Measurements from ENCODE around the gene POU5F2.

Gene POU5F2

GRCh38 chr5:93716453-93716852, 24.9 kb downstream of the POU5F2 start:
- no peak overlapping the region for H3K4me3 ChIP-seq (ENCODE audit: low read depth, low read length)
- no peaks in the 10 kb centered on the region for H3K4me1 ChIP-seq (ENCODE audit: control insufficient read depth, insufficient read depth, low read length)
- no peak overlapping the region for H3K9ac ChIP-seq (ENCODE audit: low read depth, low read length)
- H3K27me3 ChIP-seq (ENCODE audit: control insufficient read depth, insufficient read depth, low read length): no peaks in the 10 kb centered on the region
- H3K36me3 ChIP-seq (ENCODE audit: control insufficient read depth, insufficient read depth, low read length): no peaks in the 10 kb centered on the region
- H3K27ac ChIP-seq (ENCODE audit: low read depth, low read length): no peak overlapping the region
- no peaks in the 10 kb centered on the region for H3K9me3 ChIP-seq (ENCODE audit: control insufficient read depth, insufficient read depth, low read length)

GRCh38 chr5:93715761-93716160, 25.6 kb downstream of the POU5F2 start:
- Histone ChIP-seq H3K4me1 (ENCODE audit: control insufficient read depth, insufficient read depth, low read length) (no peaks in the 10 kb centered on the region), H3K9ac (ENCODE audit: low read depth, low read length) (no peak overlapping the region), H3K27me3 (ENCODE audit: control insufficient read depth, insufficient read depth, low read length) (no peaks in the 10 kb centered on the region), H3K36me3 (ENCODE audit: control insufficient read depth, insufficient read depth, low read length) (no peaks in the 10 kb centered on the region), H3K9me3 (ENCODE audit: control insufficient read depth, insufficient read depth, low read length) (no peaks in the 10 kb centered on the region), H3K27ac (ENCODE audit: low read depth, low read length) (no peak overlapping the region), H3K4me3 (ENCODE audit: low read depth, low read length) (no peak overlapping the region)

GRCh38 chr5:93715327-93715726, 26.1 kb downstream of the POU5F2 start:
- no peak overlapping the region for H3K4me3 ChIP-seq (ENCODE audit: low read depth, low read length)
- H3K9me3 ChIP-seq (ENCODE audit: control insufficient read depth, insufficient read depth, low read length): no peaks in the 10 kb centered on the region
- no peak overlapping the region for H3K9ac ChIP-seq (ENCODE audit: low read depth, low read length)
- H3K4me1 ChIP-seq (ENCODE audit: control insufficient read depth, insufficient read depth, low read length): no peaks in the 10 kb centered on the region
- H3K36me3 ChIP-seq (ENCODE audit: control insufficient read depth, insufficient read depth, low read length): no peaks in the 10 kb centered on the region
- H3K27ac ChIP-seq (ENCODE audit: low read depth, low read length): no peak overlapping the region
- no peaks in the 10 kb centered on the region for H3K27me3 ChIP-seq (ENCODE audit: control insufficient read depth, insufficient read depth, low read length)

- no peak overlapping the region for H3K27ac ChIP-seq (ENCODE audit: low read depth, low read length)
- no peaks in the 10 kb centered on the region for H3K9me3 ChIP-seq (ENCODE audit: control insufficient read depth, insufficient read depth, low read length)
- H3K36me3 ChIP-seq (ENCODE audit: control insufficient read depth, insufficient read depth, low read length): no peaks in the 10 kb centered on the region
- H3K27me3 ChIP-seq (ENCODE audit: control insufficient read depth, insufficient read depth, low read length): no peaks in the 10 kb centered on the region
- no peak overlapping the region for H3K4me3 ChIP-seq (ENCODE audit: low read depth, low read length)
- H3K9ac ChIP-seq (ENCODE audit: low read depth, low read length): no peak overlapping the region
- H3K4me1 ChIP-seq (ENCODE audit: control insufficient read depth, insufficient read depth, low read length): no peaks in the 10 kb centered on the region
Measured at GRCh38 chr5:93708442-93708841, 33.0 kb downstream of the POU5F2 start.

DNA sequence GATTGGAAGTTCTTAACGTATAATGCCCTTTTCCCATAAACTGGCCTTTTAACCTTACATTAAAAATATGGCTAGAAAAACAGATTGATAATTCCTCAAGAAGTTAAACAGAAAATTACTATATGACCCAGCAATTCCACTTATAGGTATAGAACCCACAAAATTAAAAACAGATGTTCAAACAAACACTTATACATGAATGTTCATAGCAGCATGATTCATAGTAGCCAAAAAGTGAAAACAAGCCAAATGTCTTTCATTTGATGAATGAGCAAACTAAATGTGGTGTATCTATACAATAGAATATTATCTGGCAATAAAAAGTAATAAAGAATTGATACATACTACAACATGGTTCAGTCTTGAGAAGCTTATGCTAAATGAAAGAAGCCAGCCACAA, 35.5 kb downstream of the POU5F2 start:
- Histone ChIP-seq H3K9ac (ENCODE audit: low read depth, low read length) (no peak overlapping the region), H3K9me3 (ENCODE audit: control insufficient read depth, insufficient read depth, low read length) (no peaks in the 10 kb centered on the region), H3K27ac (ENCODE audit: low read depth, low read length) (no peak overlapping the region), H3K36me3 (ENCODE audit: control insufficient read depth, insufficient read depth, low read length) (no peaks in the 10 kb centered on the region), H3K4me1 (ENCODE audit: control insufficient read depth, insufficient read depth, low read length) (peaks cover 5% of the 10 kb centered on the region), H3K4me3 (ENCODE audit: low read depth, low read length) (no peak overlapping the region), H3K27me3 (ENCODE audit: control insufficient read depth, insufficient read depth, low read length) (no peaks in the 10 kb centered on the region)

GRCh38 chr5:93704996-93705395, 36.4 kb downstream of the POU5F2 start:
- Histone ChIP-seq H3K36me3 (ENCODE audit: control insufficient read depth, insufficient read depth, low read length) (no peaks in the 10 kb centered on the region), H3K4me1 (ENCODE audit: control insufficient read depth, insufficient read depth, low read length) (peaks cover 5% of the 10 kb centered on the region), H3K27ac (ENCODE audit: low read depth, low read length) (no peak overlapping the region), H3K27me3 (ENCODE audit: control insufficient read depth, insufficient read depth, low read length) (no peaks in the 10 kb centered on the region), H3K9ac (ENCODE audit: low read depth, low read length) (no peak overlapping the region), H3K9me3 (ENCODE audit: control insufficient read depth, insufficient read depth, low read length) (no peaks in the 10 kb centered on the region), H3K4me3 (ENCODE audit: low read depth, low read length) (no peak overlapping the region)

DNA sequence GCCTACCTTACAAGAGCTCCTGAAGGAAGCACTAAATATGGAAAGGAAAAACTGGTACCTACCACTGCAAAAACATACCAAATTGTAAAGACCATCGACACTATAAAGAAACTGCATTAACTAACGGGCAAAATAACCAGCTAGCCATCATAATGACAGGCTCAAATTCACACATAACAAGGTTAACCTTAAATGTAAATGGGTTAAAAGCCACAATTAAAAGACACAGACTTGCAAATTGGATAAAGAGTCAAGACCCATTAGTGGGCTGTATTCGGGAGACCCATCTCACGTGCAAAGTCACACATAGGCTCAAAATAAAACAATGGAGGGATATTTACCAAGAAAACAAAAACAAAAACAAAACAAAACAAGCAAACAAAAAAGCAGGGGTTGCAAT, 49.4 kb downstream of the POU5F2 start:
- Histone ChIP-seq H3K27ac (ENCODE audit: low read depth, low read length) (no peak overlapping the region), H3K36me3 (ENCODE audit: control insufficient read depth, insufficient read depth, low read length) (no peaks in the 10 kb centered on the region), H3K9me3 (ENCODE audit: control insufficient read depth, insufficient read depth, low read length) (no peaks in the 10 kb centered on the region)

More for the DNA sequence above, 49.4 kb downstream of the POU5F2 start:
- H3K9ac ChIP-seq (ENCODE audit: low read depth, low read length): no peak overlapping the region
- no peaks in the 10 kb centered on the region for H3K27me3 ChIP-seq (ENCODE audit: control insufficient read depth, insufficient read depth, low read length)
- H3K4me1 ChIP-seq (ENCODE audit: control insufficient read depth, insufficient read depth, low read length): no peaks in the 10 kb centered on the region
- no peak overlapping the region for H3K4me3 ChIP-seq (ENCODE audit: low read depth, low read length)
